B cell (primary cell): ENCODE measurements around the gene TRIP10.
"Not testable (repeated sequence)": the region's sequence is repeated elsewhere in the genome, so short reads cannot be mapped to it uniquely, and the experiment has no call there.

Source experiments
- CTCF ChIP-seq: fragments of 200-600 bp; IDR thresholded peaks from one replicate; pipeline ENCODE4 v1.8.0; 2022; ENCODE audit warnings: antibody characterized with exemption, mild to moderate bottlenecking
- EZH2 ChIP-seq: IDR thresholded peaks from 2 replicates; pipeline ENCODE4 v1.6.1; 2012; ENCODE audit warnings: borderline replicate concordance, low read depth, mild to moderate bottlenecking, moderate library complexity, low read length; ENCODE audit not compliant: insufficient read depth, poor library complexity, severe bottlenecking

- TF ChIP-seq CTCF, EZH2: not testable (repeated sequence)
Observed at GRCh38 chr19:6762253-6762797, 22.8 kb downstream of the TRIP10 start.
